H1 (cell line): ENCODE results near the gene ELMO1. TPM values are rescaled to one million over a fixed set of nuclear protein-coding genes. Genes with fewer than 3 reads are reported as not detected.

ENCODE experiments used
- CTCF ChIA-PET: fragments of 300-600 bp; sonication (Branson Sonifier 250); formaldehyde crosslinking; loops from one replicate; lab custom pipeline; 2021; ENCODE audit not compliant: partially characterized antibody; lab: Charles Lee
- POLR2A ChIA-PET: fragments of 300-600 bp; sonication (Branson Sonifier 250); formaldehyde crosslinking; loops from one replicate; lab custom pipeline; 2021; ENCODE audit warnings: inconsistent platforms; ENCODE audit not compliant: partially characterized antibody; lab: Charles Lee
- DNase-seq, 2 experiments: peaks; one replicate each; pipeline versions ENCODE4 v3.0.0 to v3.0.0-alpha.2; 2010 to 2022; ENCODE audit warnings: low spot score in 2 of 2, low read depth in 1 of 2, mixed read lengths in 1 of 2
- FAIRE-seq: peaks from 2 replicates; lab custom pipeline; 2011; peaks lifted over from hg19 to GRCh38; lab: Jason Lieb, UNC
- H2AFZ ChIP-seq: 2 replicates; pipeline ENCODE4 v1.8.1; 2012; ENCODE audit warnings: low read length, inconsistent platforms
- H2AK5ac ChIP-seq: 2 replicates; pipeline ENCODE4 v1.6.1; 2013; ENCODE audit warnings: low read depth, low read length
- H2BK120ac ChIP-seq: replicated peaks from 2 replicates; pipeline ENCODE3; 2013; ENCODE audit warnings: low read depth, low read length, inconsistent platforms
- H2BK12ac ChIP-seq: 2 replicates; pipeline ENCODE4 v1.6.1; 2013; ENCODE audit warnings: low read depth, low read length
- H2BK15ac ChIP-seq: 2 replicates; pipeline ENCODE4 v1.6.1; 2013; ENCODE audit warnings: low read length
- H2BK20ac ChIP-seq: 2 replicates; pipeline ENCODE4 v1.6.1; 2013; ENCODE audit warnings: low read length
- H2BK5ac ChIP-seq: 2 replicates; pipeline ENCODE4 v1.6.1; 2013; ENCODE audit warnings: low read depth, low read length
- H3K14ac ChIP-seq: 2 replicates; pipeline ENCODE4 v1.6.1; 2013; ENCODE audit warnings: inconsistent platforms; ENCODE audit not compliant: insufficient read length
- H3K18ac ChIP-seq: 2 replicates; pipeline ENCODE4 v1.6.1; 2013; ENCODE audit warnings: low read length; ENCODE audit errors: extremely low read depth
- H3K23ac ChIP-seq: 2 replicates; pipeline ENCODE4 v1.6.1; 2013; ENCODE audit warnings: inconsistent platforms; ENCODE audit not compliant: insufficient read length
- H3K23me2 ChIP-seq: 2 replicates; pipeline ENCODE4 v1.6.1; 2013; ENCODE audit warnings: low read depth, low read length
- H3K27ac ChIP-seq: 2 replicates; pipeline ENCODE4 v1.6.1; 2011; ENCODE audit warnings: low read depth, low read length, inconsistent platforms
- H3K27me3 ChIP-seq, 4 experiments: replicated peaks in 1 of 4; 1 replicate in 1 of 4; 2 replicates in 3 of 4; pipeline versions ENCODE4 v1.6.1 to v1.8.1; 2011 to 2013; ENCODE audit warnings: low read length in 3 of 4, mild to moderate bottlenecking in 3 of 4, inconsistent platforms in 2 of 4, mixed read lengths in 2 of 4, moderate library complexity in 1 of 4; ENCODE audit not compliant: control insufficient read depth in 3 of 4, insufficient read depth in 3 of 4; ENCODE audit errors: extremely low read depth in 1 of 4
- H3K36me3 ChIP-seq, 4 experiments: 2 replicates each; pipeline versions ENCODE4 v1.6.1 to v1.8.1; 2011 to 2013; ENCODE audit warnings: mild to moderate bottlenecking in 4 of 4, low read length in 3 of 4, moderate library complexity in 2 of 4, control low read depth in 1 of 4, inconsistent platforms in 1 of 4; ENCODE audit not compliant: insufficient read depth in 4 of 4, control insufficient read depth in 2 of 4
- H3K4ac ChIP-seq: replicated peaks from 2 replicates; pipeline ENCODE3; 2013; ENCODE audit warnings: low read length, low read depth, mixed read lengths, inconsistent platforms; ENCODE audit not compliant: insufficient read length
- H3K4me1 ChIP-seq, 4 experiments: replicated peaks in 1 of 4; 1 replicate in 1 of 4; 2 replicates in 3 of 4; pipeline versions ENCODE4 v1.6.1 to v1.8.1; 2011 to 2013; ENCODE audit warnings: low read length in 3 of 4, inconsistent platforms in 2 of 4, mixed read lengths in 1 of 4; ENCODE audit not compliant: insufficient read depth in 4 of 4, control insufficient read depth in 3 of 4
- H3K4me2 ChIP-seq, 2 experiments: 2 replicates each; pipeline versions ENCODE4 v1.6.1 to v1.8.1; 2011 to 2013; ENCODE audit warnings: low read depth in 2 of 2, low read length in 2 of 2, control low read depth in 1 of 2, inconsistent platforms in 1 of 2, mild to moderate bottlenecking in 1 of 2; ENCODE audit not compliant: insufficient read depth in 1 of 2
- H3K4me3 ChIP-seq, 4 experiments: fragments of 200-600, 300-600 bp in 1 of 4; sonication (generic), shearing (Covaris generic), sonication (Bioruptor Twin) in 1 of 4; 2 replicates each; pipeline versions ENCODE4 v1.5.1 to v1.8.1; 2011 to 2016; ENCODE audit warnings: low read length in 4 of 4, low read depth in 3 of 4, control low read depth in 2 of 4, inconsistent platforms in 2 of 4, mild to moderate bottlenecking in 2 of 4, mixed read lengths in 1 of 4, moderate library complexity in 1 of 4; ENCODE audit not compliant: insufficient read depth in 2 of 4; ENCODE audit errors: extremely low read depth in 1 of 4
- H3K56ac ChIP-seq: replicated peaks from 2 replicates; pipeline ENCODE3; 2013; ENCODE audit warnings: low read depth, mild to moderate bottlenecking, mixed read lengths, low read length, inconsistent platforms; ENCODE audit not compliant: insufficient read length
- H3K79me1 ChIP-seq: 2 replicates; pipeline ENCODE4 v1.6.1; 2013; ENCODE audit warnings: low read depth, low read length, control low read depth
- H3K79me2 ChIP-seq, 2 experiments: 2 replicates each; pipeline versions ENCODE4 v1.6.1 to v1.8.1; 2012 to 2013; ENCODE audit warnings: low read length in 2 of 2, mild to moderate bottlenecking in 2 of 2, inconsistent platforms in 1 of 2; ENCODE audit not compliant: insufficient read depth in 2 of 2, control insufficient read depth in 1 of 2
- H3K9ac ChIP-seq, 4 experiments: replicated peaks in 1 of 4; 1 replicate in 1 of 4; 2 replicates in 3 of 4; pipeline versions ENCODE4 v1.6.1 to v1.8.1; 2011 to 2013; ENCODE audit warnings: low read depth in 3 of 4, low read length in 3 of 4, control low read depth in 2 of 4, mild to moderate bottlenecking in 2 of 4, moderate library complexity in 2 of 4, inconsistent platforms in 1 of 4; ENCODE audit errors: extremely low read depth in 1 of 4
- H3K9me3 ChIP-seq, 2 experiments: 2 replicates each; pipeline versions ENCODE4 v1.6.1 to v1.8.1; 2012 to 2013; ENCODE audit warnings: mild to moderate bottlenecking in 2 of 2, moderate library complexity in 2 of 2, control low read depth in 1 of 2, inconsistent platforms in 1 of 2, low read depth in 1 of 2, low read length in 1 of 2, mixed read lengths in 1 of 2; ENCODE audit not compliant: insufficient read depth in 2 of 2
- H4K20me1 ChIP-seq, 2 experiments: replicated peaks in 1 of 2; 2 replicates each; pipeline versions ENCODE3 to v1.8.1; 2011 to 2013; ENCODE audit warnings: inconsistent platforms in 2 of 2, low read length in 2 of 2, mild to moderate bottlenecking in 1 of 2; ENCODE audit not compliant: insufficient read depth in 2 of 2, control insufficient read depth in 1 of 2
- H4K5ac ChIP-seq: 2 replicates; pipeline ENCODE4 v1.6.1; 2013; ENCODE audit warnings: low read length, low read depth, mixed read lengths, inconsistent platforms; ENCODE audit not compliant: insufficient read length
- H4K8ac ChIP-seq: 2 replicates; pipeline ENCODE4 v1.8.0; 2013; ENCODE audit warnings: mild to moderate bottlenecking, moderate library complexity, low read length, inconsistent platforms; ENCODE audit not compliant: insufficient read depth; ENCODE audit errors: extremely low read depth
- H4K91ac ChIP-seq: replicated peaks from 2 replicates; pipeline ENCODE3; 2013; ENCODE audit warnings: low read length, mixed read lengths, inconsistent platforms; ENCODE audit not compliant: insufficient read length
- BCL11A ChIP-seq, 2 experiments: IDR thresholded peaks; one replicate each; pipeline ENCODE4 v1.6.1; 2011; ENCODE audit warnings: low read depth in 2 of 2, low read length in 2 of 2, mild to moderate bottlenecking in 2 of 2
- CEBPB ChIP-seq: IDR thresholded peaks from 2 replicates; pipeline ENCODE4 v1.6.1; 2012; ENCODE audit warnings: low read depth, low read length
- NRF1 ChIP-seq: IDR thresholded peaks from 2 replicates; pipeline ENCODE4 v1.6.1; 2011; ENCODE audit warnings: mild to moderate bottlenecking, low read depth, low read length, improper control_type of control experiment
- POLR2AphosphoS5 ChIP-seq: IDR thresholded peaks from 2 replicates; pipeline ENCODE4 v1.6.1; 2011; ENCODE audit warnings: low read depth, low read length
- POU5F1 ChIP-seq: IDR thresholded peaks from 2 replicates; pipeline ENCODE4 v1.6.1; 2011; ENCODE audit warnings: low read depth, mild to moderate bottlenecking, low read length, moderate library complexity
- TAF1 ChIP-seq: IDR thresholded peaks from 2 replicates; pipeline ENCODE4 v1.6.1; 2011; ENCODE audit warnings: mild to moderate bottlenecking, low read depth, low read length
- WGBS, 2 experiments: shearing (Covaris generic) in 1 of 2; methylation state at CpG; one replicate each; pipeline versions ENCODE4 v1.1.6 to v1.1.7; 2013 to 2015; ENCODE audit warnings: low lambda C conversion rate in 2 of 2, mixed read lengths in 2 of 2, inconsistent platforms in 1 of 2, low coverage in 1 of 2, missing lambda C conversion rate in 1 of 2; ENCODE audit not compliant: insufficient replicate concordance in 2 of 2, insufficient coverage in 1 of 2, insufficient read length in 1 of 2; ENCODE audit errors: extremely low coverage in 1 of 2, missing lambda C conversion rate in 1 of 2; 5-methylcytosine and 5-hydroxymethylcytosine counted together
- polyA plus RNA-seq, 7 experiments: library from polyadenylated mRNA; depleted of rRNA in 3 of 7; stranded (reverse) in 5 of 7; unstranded in 2 of 7; fragments of >200 nt in 5 of 7; fragments of 200-250 nt in 2 of 7; gene quantifications; 1 replicate in 5 of 7; 2 replicates in 1 of 7; 4 replicates in 1 of 7; pipeline versions ENCODE4 v1.2.1 to v1.2.3, GENCODE V29; 2011 to 2013; ENCODE audit warnings: missing spikeins in 2 of 7, mixed read lengths in 2 of 7
- total RNA-seq: library from RNA; stranded (reverse); fragmentation: NEBNext Ultra II Directional; extraction: Animal tissue kit (Norgen Biotek cat#: 25700); gene quantifications from 2 replicates; pipeline ENCODE4 v1.2.1, GENCODE V29; 2021

ELMO1 gene
- total and polyA plus RNA-seq, 2 of the 8 experiments (the other 6 are each of a cell fraction or from before 2014, with no cell fraction given): 18.4 to 21.0 TPM

GRCh38 chr7:37377231-37377630 is 71.4 kb downstream of the ELMO1 start:
- peaks cover 0 to 3% (median under 1%) of the 10 kb centered on the region in 4 experiments; a peak in 2 of 7 replicates for H3K4me1 ChIP-seq
- H2BK5ac ChIP-seq: no peak overlapping the region
- FAIRE-seq: no peak
- TF ChIP-seq BCL11A (IDR thresholded peaks at IDR 0.05; ENCODE audit: low read depth in 2 of 2, low read length in 2 of 2) (no peak), POLR2AphosphoS5 (no peak), NRF1 (no peak), TAF1 (no peak), POU5F1 (no peak), CEBPB (no peak)
- H3K27ac ChIP-seq: no peak overlapping the region
- H2BK20ac ChIP-seq: no peak overlapping the region
- no peaks in the 10 kb centered on the region for H4K20me1 ChIP-seq
- H3K14ac ChIP-seq: no peak overlapping the region
- H3K4ac ChIP-seq: no peak overlapping the region
- H2AFZ ChIP-seq: no peak overlapping the region
- H4K91ac ChIP-seq: no peak overlapping the region
- no peak overlapping the region for H3K56ac ChIP-seq
- H2AK5ac ChIP-seq: no peak overlapping the region
- no peaks in the 10 kb centered on the region for H3K27me3 ChIP-seq
- no peaks in the 10 kb centered on the region for H3K23me2 ChIP-seq
- H3K79me1 ChIP-seq: no peaks in the 10 kb centered on the region
- H3K36me3 ChIP-seq: peaks cover 0 to 15% (median under 1%) of the 10 kb centered on the region in 4 experiments; a peak in 3 of 8 replicates
- no peak overlapping the region for H4K5ac ChIP-seq
- H3K9me3 ChIP-seq: peaks cover 17 to 21% of the 10 kb centered on the region in 2 experiments; a peak in 3 of 4 replicates
- H4K8ac ChIP-seq: no peak overlapping the region
- no peak overlapping the region for H3K4me2 ChIP-seq
- H3K4me3 ChIP-seq: no peak overlapping the region
- H2BK15ac ChIP-seq: no peak overlapping the region
- H3K18ac ChIP-seq: no peak overlapping the region
- H3K9ac ChIP-seq: no peak overlapping the region
- no peak overlapping the region for H3K23ac ChIP-seq
- DNase-seq: no peak
- H2BK120ac ChIP-seq: no peak overlapping the region
- ChIA-PET CTCF (no interaction called here), POLR2A (no interaction called here)
- no peak overlapping the region for H2BK12ac ChIP-seq
- WGBS, 2 experiments: 99% methylated on average over 5 of the region's 5 CpGs; no CpG with 5 or more reads in 1 of the 2 experiments
- H3K79me2 ChIP-seq: peaks cover 0 to 5% of the 10 kb centered on the region in 2 experiments; a peak in 1 of 4 replicates
